K562 (cell line): ENCODE measurements around the gene EAF1.

Experiments
- NFYB ChIP-seq: IDR thresholded peaks from 2 replicates; pipeline ENCODE4 v1.6.1; 2011; ENCODE audit warnings: mild to moderate bottlenecking, moderate library complexity; ENCODE audit not compliant: insufficient read length; ENCODE audit errors: extremely low read depth
- POLR2A ChIP-seq: fragments of 450-650 bp; conservative IDR thresholded peaks from 2 replicates; pipeline ENCODE4 v1.6.1; 2016
- RAD21 ChIP-seq, 2 experiments: fragments of 250-450 bp in 1 of 2; fragments of 450-650 bp in 1 of 2; sonication (Bioruptor Pico) in 1 of 2; formaldehyde crosslinking in 1 of 2; IDR thresholded peaks in 1 of 2; conservative IDR thresholded peaks in 1 of 2; 2 replicates each; pipeline versions ENCODE4 v1.4.0 to v1.8.0; 2020 to 2022; ENCODE audit warnings: mild to moderate bottlenecking in 2 of 2, moderate library complexity in 1 of 2
- TBP ChIP-seq: optimal IDR thresholded peaks from 2 replicates; pipeline ENCODE3; 2011; ENCODE audit warnings: low read depth, low read length, improper control_type of control experiment
- ZNF384 ChIP-seq: IDR thresholded peaks from 2 replicates; pipeline ENCODE4 v1.6.1; 2012; ENCODE audit warnings: low read depth, low read length, improper control_type of control experiment
- TF ChIP-seq, protein P1 (sequence below), 2 experiments: fragments of 450-650 bp; IDR thresholded peaks; 2 replicates each; pipeline ENCODE4 v1.6.1; 2018; ENCODE audit warnings: mild to moderate bottlenecking in 2 of 2, low read depth in 1 of 2; ENCODE audit not compliant: partially characterized antibody in 2 of 2

DNA sequence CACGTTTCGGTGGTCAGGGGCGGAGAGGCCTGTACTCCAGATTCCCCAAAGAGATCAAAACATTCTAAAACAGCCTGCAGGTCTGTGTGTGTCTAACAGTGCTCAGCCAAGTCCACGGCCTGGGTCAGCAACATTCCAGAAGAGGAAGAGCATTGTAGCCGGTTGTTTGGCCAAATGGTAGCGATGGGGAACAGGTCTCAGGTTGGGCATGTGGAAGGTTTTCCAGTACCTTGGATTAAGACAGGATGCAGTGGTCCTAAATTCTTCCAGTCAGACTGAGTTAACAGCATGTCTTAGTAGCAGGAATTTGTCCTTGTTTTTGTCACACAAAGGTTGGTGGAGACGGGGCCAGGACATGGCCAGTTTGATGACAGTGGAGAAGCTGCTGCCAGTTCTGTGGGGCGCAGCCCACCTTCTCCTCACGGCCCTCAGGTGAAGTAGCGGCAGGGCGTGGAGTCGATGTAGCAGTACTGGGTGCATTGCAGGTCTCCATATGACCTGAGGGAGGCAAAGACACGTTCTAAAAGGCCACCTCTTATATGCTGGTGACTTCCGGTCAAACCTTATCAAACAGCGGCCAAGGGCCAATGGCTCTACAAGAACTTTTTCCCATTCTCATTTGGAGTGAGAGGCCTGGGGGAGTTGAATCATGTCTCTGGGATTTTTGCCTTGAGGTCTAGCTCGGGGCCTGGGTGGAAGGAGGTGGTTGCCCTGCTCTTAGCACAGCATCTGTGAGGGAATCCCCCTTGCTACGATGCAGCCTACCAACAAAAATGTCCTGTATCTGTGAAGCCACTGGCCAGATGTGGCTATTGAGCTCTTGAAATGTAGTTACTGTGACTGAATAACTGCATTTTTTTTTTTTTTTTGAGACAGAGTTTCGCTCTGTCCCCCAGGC lies 24.1 kb downstream of the EAF1 start:
- TF ChIP-seq ZNF384 (no peak), TBP (no peak), NFYB (no peak), POLR2A (no peak), RAD21 (CRISPR knock-in tag; conservative IDR thresholded peaks at IDR 0.05 in 1 of 2, IDR thresholded peaks at IDR 0.05 in 1 of 2) (no peak)
- TF ChIP-seq, protein P1, sequence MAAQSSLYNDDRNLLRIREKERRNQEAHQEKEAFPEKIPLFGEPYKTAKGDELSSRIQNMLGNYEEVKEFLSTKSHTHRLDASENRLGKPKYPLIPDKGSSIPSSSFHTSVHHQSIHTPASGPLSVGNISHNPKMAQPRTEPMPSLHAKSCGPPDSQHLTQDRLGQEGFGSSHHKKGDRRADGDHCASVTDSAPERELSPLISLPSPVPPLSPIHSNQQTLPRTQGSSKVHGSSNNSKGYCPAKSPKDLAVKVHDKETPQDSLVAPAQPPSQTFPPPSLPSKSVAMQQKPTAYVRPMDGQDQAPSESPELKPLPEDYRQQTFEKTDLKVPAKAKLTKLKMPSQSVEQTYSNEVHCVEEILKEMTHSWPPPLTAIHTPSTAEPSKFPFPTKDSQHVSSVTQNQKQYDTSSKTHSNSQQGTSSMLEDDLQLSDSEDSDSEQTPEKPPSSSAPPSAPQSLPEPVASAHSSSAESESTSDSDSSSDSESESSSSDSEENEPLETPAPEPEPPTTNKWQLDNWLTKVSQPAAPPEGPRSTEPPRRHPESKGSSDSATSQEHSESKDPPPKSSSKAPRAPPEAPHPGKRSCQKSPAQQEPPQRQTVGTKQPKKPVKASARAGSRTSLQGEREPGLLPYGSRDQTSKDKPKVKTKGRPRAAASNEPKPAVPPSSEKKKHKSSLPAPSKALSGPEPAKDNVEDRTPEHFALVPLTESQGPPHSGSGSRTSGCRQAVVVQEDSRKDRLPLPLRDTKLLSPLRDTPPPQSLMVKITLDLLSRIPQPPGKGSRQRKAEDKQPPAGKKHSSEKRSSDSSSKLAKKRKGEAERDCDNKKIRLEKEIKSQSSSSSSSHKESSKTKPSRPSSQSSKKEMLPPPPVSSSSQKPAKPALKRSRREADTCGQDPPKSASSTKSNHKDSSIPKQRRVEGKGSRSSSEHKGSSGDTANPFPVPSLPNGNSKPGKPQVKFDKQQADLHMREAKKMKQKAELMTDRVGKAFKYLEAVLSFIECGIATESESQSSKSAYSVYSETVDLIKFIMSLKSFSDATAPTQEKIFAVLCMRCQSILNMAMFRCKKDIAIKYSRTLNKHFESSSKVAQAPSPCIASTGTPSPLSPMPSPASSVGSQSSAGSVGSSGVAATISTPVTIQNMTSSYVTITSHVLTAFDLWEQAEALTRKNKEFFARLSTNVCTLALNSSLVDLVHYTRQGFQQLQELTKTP (IDR thresholded peaks at IDR 0.05; ENCODE audit: low read depth in 1 of 2, partially characterized antibody in 2 of 2): no peak
